Psoas muscle (tissue), 8 donors: ENCODE results near the gene GPI. TPM values are rescaled to one million over a fixed set of nuclear protein-coding genes. Genes with fewer than 3 reads are reported as not detected.
A peak's percentile ranks its signal among the peaks of the same experiment; 100 is the strongest.

ENCODE experiments used
- ATAC-seq, 4 donors: fragments of 200-7000 bp; cut with Tn5 transposase; one replicate each; pipeline ENCODE4 v1.9.1; 2020; ENCODE audit warnings: moderate library complexity in 3 of 4, mild to moderate bottlenecking in 2 of 4
- DNase-seq, 2 donors: peaks; one replicate each; pipeline ENCODE4 v3.0.0-alpha.2; 2020
- H3K27ac ChIP-seq: fragments of 200-600 bp; one replicate; pipeline ENCODE4 v1.8.0; 2022
- H3K27me3 ChIP-seq, 3 donors: fragments of 200-600 bp in 1 of 3; one replicate each; pipeline versions ENCODE4 v1.6.1 to v1.8.0; 2013 to 2022; ENCODE audit warnings: low read length in 2 of 3, mild to moderate bottlenecking in 2 of 3, moderate library complexity in 1 of 3; ENCODE audit not compliant: insufficient read depth in 3 of 3
- H3K36me3 ChIP-seq, 2 donors: fragments of 200-600 bp in 1 of 2; one replicate each; pipeline versions ENCODE4 v1.6.1 to v1.8.0; 2013 to 2022; ENCODE audit warnings: low read depth in 1 of 2, mild to moderate bottlenecking in 1 of 2, moderate library complexity in 1 of 2; ENCODE audit not compliant: insufficient read depth in 1 of 2
- H3K4me1 ChIP-seq: fragments of 200-600 bp; one replicate; pipeline ENCODE4 v1.8.0; 2022
- H3K4me3 ChIP-seq: fragments of 200-600 bp; one replicate; pipeline ENCODE4 v1.8.0; 2022; ENCODE audit warnings: mild to moderate bottlenecking
- H3K9me3 ChIP-seq: fragments of 200-600 bp; one replicate; pipeline ENCODE4 v1.8.0; 2022
- WGBS, 3 donors: extraction: QIAGEN DNeasy Blood & Tissue Kit; methylation state at CpG; one replicate each; pipeline versions ENCODE4 v1.1.6 to v1.1.7; 2013; 5-methylcytosine and 5-hydroxymethylcytosine counted together
- intact Hi-C, 2 donors: fragments of 100-400 bp; cut with DNase I; formaldehyde crosslinking; loops; one replicate each; pipeline versions ENCODE4 v1.11.0 to v1.14.2; 2022
- polyA plus RNA-seq, 3 donors: library from polyadenylated mRNA; stranded (reverse); fragments of 200-250 nt; gene quantifications; one replicate each; pipeline ENCODE4 v1.2.3, GENCODE V29; 2013
- total RNA-seq, 4 donors: library from RNA; stranded (reverse); fragmentation: NEBNext Ultra II Directional in 2 of 4; extraction: Animal tissue kit (Norgen Biotek cat#: 25700) in 2 of 4; gene quantifications; one replicate each; pipeline versions ENCODE4 v1.2.1 to v1.2.4, GENCODE V29; 2021 to 2023
- TF ChIP-seq, protein P1 (sequence below): fragments of 200-600 bp; IDR thresholded peaks from one replicate; pipeline ENCODE4 v1.8.0; 2022; ENCODE audit warnings: antibody characterized with exemption
- donor health status: healthy with polysubstance abuse.
- donor health status: DM: no; HTN: no; CAD: no; lungs with moderate emphysema.
- donor health status: Bipolar disorder and iron deficiency.
- donor health status: healthy.
- donor health status: DM: yes; HTN: yes; CAD: no.
- donor health status: DM: no; HTN: no; CAD: no.
- donor health status: DM: no; HTN: no; CAD: no.
- donor health status: DM: yes; HTN: yes; CAD: no.

The GPI gene
- total and polyA plus RNA-seq, 7 donors: 111 to 259 (median 170) TPM

DNA sequence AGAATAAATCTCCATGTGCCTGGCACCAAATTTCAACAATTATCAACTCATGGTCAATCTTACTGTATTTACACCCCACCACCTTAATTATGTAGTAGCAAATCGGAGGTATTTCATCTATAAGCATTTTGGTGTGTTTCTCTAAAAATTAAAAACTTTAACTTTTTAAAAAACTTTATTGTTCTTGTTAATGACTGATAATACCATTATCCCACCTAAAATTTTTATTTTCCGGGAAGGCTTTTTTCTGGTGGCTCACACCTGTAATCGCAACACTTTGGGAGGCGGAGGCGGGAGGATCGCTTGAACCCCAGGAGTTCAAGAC is 38.8 kb downstream of the GPI start:
- 29 to 34% (median 29%) methylated on average over 6 of the region's 6 CpGs for WGBS, 3 donors
- intact Hi-C loops: no loop called here
- TF ChIP-seq, protein P1, sequence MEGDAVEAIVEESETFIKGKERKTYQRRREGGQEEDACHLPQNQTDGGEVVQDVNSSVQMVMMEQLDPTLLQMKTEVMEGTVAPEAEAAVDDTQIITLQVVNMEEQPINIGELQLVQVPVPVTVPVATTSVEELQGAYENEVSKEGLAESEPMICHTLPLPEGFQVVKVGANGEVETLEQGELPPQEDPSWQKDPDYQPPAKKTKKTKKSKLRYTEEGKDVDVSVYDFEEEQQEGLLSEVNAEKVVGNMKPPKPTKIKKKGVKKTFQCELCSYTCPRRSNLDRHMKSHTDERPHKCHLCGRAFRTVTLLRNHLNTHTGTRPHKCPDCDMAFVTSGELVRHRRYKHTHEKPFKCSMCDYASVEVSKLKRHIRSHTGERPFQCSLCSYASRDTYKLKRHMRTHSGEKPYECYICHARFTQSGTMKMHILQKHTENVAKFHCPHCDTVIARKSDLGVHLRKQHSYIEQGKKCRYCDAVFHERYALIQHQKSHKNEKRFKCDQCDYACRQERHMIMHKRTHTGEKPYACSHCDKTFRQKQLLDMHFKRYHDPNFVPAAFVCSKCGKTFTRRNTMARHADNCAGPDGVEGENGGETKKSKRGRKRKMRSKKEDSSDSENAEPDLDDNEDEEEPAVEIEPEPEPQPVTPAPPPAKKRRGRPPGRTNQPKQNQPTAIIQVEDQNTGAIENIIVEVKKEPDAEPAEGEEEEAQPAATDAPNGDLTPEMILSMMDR: no peak
- H3K27me3 ChIP-seq: no peaks in the 10 kb centered on the region
- no peak for DNase-seq
- H3K27ac ChIP-seq: peak overlapping the region; percentile 79
- H3K9me3 ChIP-seq: no peaks in the 10 kb centered on the region
- no peaks in the 10 kb centered on the region for H3K4me1 ChIP-seq
- ATAC-seq: no peak
- peak overlapping the region; percentile 94 for H3K4me3 ChIP-seq
- H3K36me3 ChIP-seq: peaks cover 0 to 45% of the 10 kb centered on the region in 2 donors

DNA sequence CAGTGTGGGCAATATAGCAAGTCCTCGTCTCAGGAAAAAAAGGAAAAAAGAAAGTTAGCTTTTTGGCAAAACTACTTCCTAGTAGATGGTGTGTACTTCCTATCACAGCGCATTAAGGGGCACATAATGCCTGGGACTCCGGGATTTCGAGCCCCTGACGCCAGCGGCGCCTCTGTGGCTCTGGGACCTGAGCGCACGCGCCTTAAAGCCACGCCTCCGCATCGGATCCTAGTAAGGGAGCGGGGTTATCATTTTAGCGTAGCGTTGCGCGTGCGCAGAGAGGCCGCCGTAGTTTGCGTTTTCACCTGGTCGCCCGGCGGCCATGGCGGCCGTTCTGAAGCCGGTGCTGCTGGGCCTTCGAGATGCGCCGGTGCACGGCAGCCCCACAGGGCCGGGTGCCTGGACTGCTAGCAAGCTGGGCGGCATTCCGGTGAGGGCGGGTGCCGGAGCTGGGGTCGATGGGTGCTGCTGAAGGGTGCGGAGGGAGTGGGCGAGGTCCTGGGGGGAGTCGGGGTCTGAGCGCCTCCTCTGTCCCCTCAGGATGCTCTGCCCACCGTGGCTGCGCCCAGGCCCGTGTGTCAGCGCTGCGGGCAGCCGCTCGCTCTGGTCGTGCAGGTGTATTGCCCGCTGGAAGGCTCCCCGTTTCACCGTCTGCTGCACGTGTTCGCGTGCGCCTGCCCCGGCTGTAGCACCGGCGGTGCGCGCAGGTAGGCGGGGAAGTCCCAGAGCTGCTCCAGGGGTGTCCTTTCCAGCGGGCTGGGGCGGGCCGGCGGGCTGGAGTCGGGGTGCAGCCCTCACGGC is 39.3 kb downstream of the GPI start, which contains the start of gene PDCD2L:
Gene PDCD2L, plus strand, starts transcription at position 291 of the 801 bp plus-strand sequence. Its CDS starts 32 bp downstream, at position 323.
- ATAC-seq (peak; percentile 91 to 96 (median 94)), DNase-seq (peak; percentile 93 to 96)
- intact Hi-C loops: no loop called here
- no peaks in the 10 kb centered on the region for H3K4me1 ChIP-seq
- H3K27ac ChIP-seq: peak within 1 kb of the TSS; percentile 79
- peaks cover 0 to 45% of the 10 kb centered on the region in 2 donors for H3K36me3 ChIP-seq
- TF ChIP-seq, protein P1: no peak
- H3K27me3 ChIP-seq: no peaks in the 10 kb centered on the region
- no peaks in the 10 kb centered on the region for H3K9me3 ChIP-seq
- WGBS, 3 donors: 0 to 1% (median 0%) methylated on average over 62 to 69 of the region's 69 CpGs
- peak within 1 kb of the TSS; percentile 94 for H3K4me3 ChIP-seq

DNA sequence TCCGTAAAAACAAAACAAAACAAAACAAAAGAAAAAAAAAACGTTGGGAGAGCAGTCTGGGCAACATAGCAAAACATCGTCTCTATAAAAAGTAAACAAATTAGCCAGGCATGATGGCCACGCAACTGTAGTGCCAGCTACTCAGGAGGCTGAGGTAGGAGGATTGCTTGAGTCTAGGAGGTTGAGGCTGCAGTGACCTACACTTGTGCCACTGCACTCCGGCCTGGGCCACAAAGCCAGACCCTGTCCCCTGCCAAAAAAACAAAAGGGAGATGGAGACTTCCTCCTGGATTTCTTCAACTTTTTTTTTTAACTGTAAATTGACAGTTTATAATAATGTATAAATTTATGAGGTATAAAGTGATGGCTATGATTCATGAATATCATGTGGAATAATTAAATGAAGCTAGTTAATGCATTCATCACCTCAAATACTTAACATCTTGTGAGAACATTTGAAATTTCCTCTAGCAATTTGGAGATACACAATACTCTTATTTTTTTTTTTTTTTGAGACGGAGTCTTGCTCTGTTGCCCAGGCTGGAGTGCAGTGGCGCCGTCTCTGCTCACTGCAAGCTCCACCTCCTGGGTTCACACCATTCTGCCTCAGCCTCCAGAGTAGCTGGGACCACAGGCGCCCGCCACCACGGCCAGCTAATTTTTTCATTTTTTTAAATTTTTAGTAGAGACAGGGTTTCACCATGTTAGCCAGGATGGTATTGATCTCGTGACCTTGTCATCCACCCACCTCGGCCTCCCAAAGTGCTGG is 41.1 kb downstream of the GPI start:
- Histone ChIP-seq H3K27me3 (no peaks in the 10 kb centered on the region), H3K9me3 (no peaks in the 10 kb centered on the region), H3K36me3 (peaks cover 0 to 45% of the 10 kb centered on the region in 2 donors), H3K27ac (no peak overlapping the region), H3K4me1 (no peaks in the 10 kb centered on the region), H3K4me3 (no peak overlapping the region)
- DNase-seq (no peak), ATAC-seq (no peak)
- 82 to 87% (median 85%) methylated on average over 13 of the region's 13 CpGs for WGBS, 3 donors
- TF ChIP-seq, protein P1: no peak
- intact Hi-C loops: no loop called here

GRCh38 chr19:34408411-34408810 is 43.4 kb downstream of the GPI start:
- ATAC-seq: no peak
- TF ChIP-seq, protein P1: no peak
- Histone ChIP-seq H3K27me3 (no peaks in the 10 kb centered on the region), H3K36me3 (peaks cover 0 to 50% of the 10 kb centered on the region in 2 donors), H3K4me1 (no peaks in the 10 kb centered on the region), H3K9me3 (no peaks in the 10 kb centered on the region), H3K27ac (no peak overlapping the region), H3K4me3 (no peak overlapping the region)
- no peak for DNase-seq
- intact Hi-C loops: no loop called here
- WGBS, 3 donors: 87 to 93% (median 89%) methylated on average over 8 of the region's 8 CpGs
